ENCODE data around the gene SLC6A6.

Gene SLC6A6

GRCh38 chr3:14518893-14519292 is 116.5 kb downstream of the SLC6A6 start:
- no peak for DNase-seq (ENCODE audit: low read depth, low spot score)

- DNase-seq (ENCODE audit: low read depth, low spot score): no peak
These were observed 117.0 kb downstream of the SLC6A6 start for GRCh38 chr3:14519406-14519805.

- DNase-seq (ENCODE audit: low read depth, low spot score): no peak
These were observed 117.7 kb downstream of the SLC6A6 start for GRCh38 chr3:14520149-14520548.

GRCh38 chr3:14520967-14521366 is 118.6 kb downstream of the SLC6A6 start:
- no peak for DNase-seq (ENCODE audit: low read depth, low spot score)

- no peak for DNase-seq (ENCODE audit: low read depth, low spot score)
These were observed 119.2 kb downstream of the SLC6A6 start for GRCh38 chr3:14521611-14522010.

- DNase-seq (ENCODE audit: low read depth, low spot score): no peak
These were observed 119.8 kb downstream of the SLC6A6 start for GRCh38 chr3:14522129-14522691.

GRCh38 chr3:14522768-14523167 is 120.4 kb downstream of the SLC6A6 start:
- no peak for DNase-seq (ENCODE audit: low read depth, low spot score)

- DNase-seq (ENCODE audit: low read depth, low spot score): no peak
These were observed 121.4 kb downstream of the SLC6A6 start for GRCh38 chr3:14523792-14524191.

GRCh38 chr3:14524311-14524711 is 121.9 kb downstream of the SLC6A6 start:
- no peak for DNase-seq (ENCODE audit: low read depth, low spot score)

GRCh38 chr3:14524920-14525660 is 122.7 kb downstream of the SLC6A6 start:
- no peak for DNase-seq (ENCODE audit: low read depth, low spot score)

- DNase-seq (ENCODE audit: low read depth, low spot score): no peak
These were observed 123.6 kb downstream of the SLC6A6 start for GRCh38 chr3:14525685-14526631.

- no peak for DNase-seq (ENCODE audit: low read depth, low spot score)
These were observed 125.7 kb downstream of the SLC6A6 start for GRCh38 chr3:14528081-14528480.

GRCh38 chr3:14531856-14532395 is 129.5 kb downstream of the SLC6A6 start:
- DNase-seq (ENCODE audit: low read depth, low spot score): no peak

GRCh38 chr3:14532691-14533456 is 130.5 kb downstream of the SLC6A6 start:
- no peak for DNase-seq (ENCODE audit: low read depth, low spot score)

- no peak for DNase-seq (ENCODE audit: low read depth, low spot score)
These were observed 131.1 kb downstream of the SLC6A6 start for GRCh38 chr3:14533457-14533958.

- no peak for DNase-seq (ENCODE audit: low read depth, low spot score)
These were observed 132.2 kb downstream of the SLC6A6 start for GRCh38 chr3:14534516-14535191.

- no peak for DNase-seq (ENCODE audit: low read depth, low spot score)
These were observed 133.2 kb downstream of the SLC6A6 start for GRCh38 chr3:14535616-14536015.

GRCh38 chr3:14536055-14536815 is 133.8 kb downstream of the SLC6A6 start:
- no peak for DNase-seq (ENCODE audit: low read depth, low spot score)

GRCh38 chr3:14536837-14537589 is 134.6 kb downstream of the SLC6A6 start:
- DNase-seq (ENCODE audit: low read depth, low spot score): no peak

All from brain pericyte (primary cell).